NT2/D1 (cell line): Measurements from ENCODE around the gene DNAH1.

Experiments
- DNase-seq: peaks from one replicate; pipeline ENCODE4 v3.0.0-alpha.2; 2011; ENCODE audit warnings: low read depth, low spot score
- H3K27me3 ChIP-seq: 2 replicates; pipeline ENCODE4 v1.6.0; 2011; ENCODE audit warnings: mild to moderate bottlenecking; ENCODE audit not compliant: insufficient read length, insufficient read depth
- H3K36me3 ChIP-seq: 2 replicates; pipeline ENCODE4 v1.6.1; 2011; ENCODE audit warnings: mild to moderate bottlenecking, low read length, mixed read lengths; ENCODE audit not compliant: insufficient read depth, insufficient read length
- H3K4me1 ChIP-seq: 2 replicates; pipeline ENCODE4 v1.5.1; 2011; ENCODE audit not compliant: insufficient read depth, insufficient read length
- H3K4me3 ChIP-seq: 2 replicates; pipeline ENCODE4 v1.5.1; 2011; ENCODE audit warnings: low read depth; ENCODE audit not compliant: insufficient read length
- H3K9ac ChIP-seq: 2 replicates; pipeline ENCODE4 v1.6.0; 2011; ENCODE audit warnings: low read depth; ENCODE audit not compliant: insufficient read length
- H3K9me3 ChIP-seq: 2 replicates; pipeline ENCODE4 v1.5.1; 2011; ENCODE audit warnings: mild to moderate bottlenecking, low read length; ENCODE audit not compliant: insufficient read depth
- SUZ12 ChIP-seq: IDR thresholded peaks from 2 replicates; pipeline ENCODE4 v1.6.1; 2011; ENCODE audit not compliant: insufficient read length, insufficient read depth; ENCODE audit errors: extremely low read depth
- YY1 ChIP-seq: IDR thresholded peaks from 2 replicates; pipeline ENCODE4 v1.6.1; 2011; ENCODE audit not compliant: insufficient read length, insufficient read depth
- ZNF274 ChIP-seq: IDR thresholded peaks from 2 replicates; pipeline ENCODE4 v1.6.1; 2011; ENCODE audit warnings: mild to moderate bottlenecking, low read depth, low read length

DNAH1 gene

GRCh38 chr3:52432225-52432624 lies 116.1 kb downstream of the DNAH1 start:
- TF ChIP-seq ZNF274 (no peak), YY1 (no peak), SUZ12 (no peak)
- no peak for DNase-seq
- Histone ChIP-seq H3K36me3 (no peaks in the 10 kb centered on the region), H3K4me3 (no peak overlapping the region), H3K4me1 (peaks cover 2% of the 10 kb centered on the region), H3K9ac (no peak overlapping the region), H3K27me3 (no peaks in the 10 kb centered on the region), H3K9me3 (no peaks in the 10 kb centered on the region)

- Histone ChIP-seq H3K4me3 (no peak overlapping the region), H3K27me3 (no peaks in the 10 kb centered on the region), H3K36me3 (no peaks in the 10 kb centered on the region), H3K9me3 (no peaks in the 10 kb centered on the region), H3K4me1 (peaks cover 2% of the 10 kb centered on the region), H3K9ac (no peak overlapping the region)
- DNase-seq = no peak
- no peak for TF ChIP-seq ZNF274
- TF ChIP-seq YY1 = no peak
These were observed 116.6 kb downstream of the DNAH1 start for GRCh38 chr3:52432691-52433141.

- no peak overlapping the region for H3K4me3 ChIP-seq
- no peaks in the 10 kb centered on the region for H3K36me3 ChIP-seq
- H3K9me3 ChIP-seq = no peaks in the 10 kb centered on the region
- peaks cover 2% of the 10 kb centered on the region for H3K4me1 ChIP-seq
- H3K9ac ChIP-seq = no peak overlapping the region
- no peaks in the 10 kb centered on the region for H3K27me3 ChIP-seq
- DNase-seq = no peak
- TF ChIP-seq SUZ12 (no peak), ZNF274 (no peak), YY1 (no peak)
These were observed 117.3 kb downstream of the DNAH1 start for GRCh38 chr3:52433328-52433995.

- no peaks in the 10 kb centered on the region for H3K36me3 ChIP-seq
- no peak for DNase-seq
- no peaks in the 10 kb centered on the region for H3K9me3 ChIP-seq
- no peak overlapping the region for H3K9ac ChIP-seq
- H3K27me3 ChIP-seq = no peaks in the 10 kb centered on the region
- peaks cover 2% of the 10 kb centered on the region for H3K4me1 ChIP-seq
- no peak overlapping the region for H3K4me3 ChIP-seq
- TF ChIP-seq YY1 (no peak), SUZ12 (no peak), ZNF274 (no peak)
These were observed 117.9 kb downstream of the DNAH1 start for GRCh38 chr3:52433996-52434479.

- Histone ChIP-seq H3K9me3 (no peaks in the 10 kb centered on the region), H3K36me3 (no peaks in the 10 kb centered on the region), H3K4me3 (no peak overlapping the region), H3K9ac (no peak overlapping the region), H3K27me3 (no peaks in the 10 kb centered on the region), H3K4me1 (peaks cover 2% of the 10 kb centered on the region)
- no peak for TF ChIP-seq ZNF274
- DNase-seq = no peak
These were observed 118.5 kb downstream of the DNAH1 start for GRCh38 chr3:52434491-52435115.

- DNase-seq = no peak
- Histone ChIP-seq H3K36me3 (peaks cover 2% of the 10 kb centered on the region), H3K4me1 (peaks cover 2% of the 10 kb centered on the region), H3K4me3 (no peak overlapping the region), H3K9me3 (no peaks in the 10 kb centered on the region), H3K9ac (no peak overlapping the region), H3K27me3 (no peaks in the 10 kb centered on the region)
- no peak for TF ChIP-seq YY1
These were observed 119.4 kb downstream of the DNAH1 start for GRCh38 chr3:52435246-52436101.

GRCh38 chr3:52436500-52437149 lies 120.5 kb downstream of the DNAH1 start:
- no peaks in the 10 kb centered on the region for H3K9me3 ChIP-seq
- peaks cover 5% of the 10 kb centered on the region for H3K36me3 ChIP-seq
- DNase-seq = no peak
- no peak for TF ChIP-seq YY1
- no peak for TF ChIP-seq ZNF274
- H3K4me3 ChIP-seq = no peak overlapping the region
- no peak overlapping the region for H3K9ac ChIP-seq
- no peaks in the 10 kb centered on the region for H3K27me3 ChIP-seq
- H3K4me1 ChIP-seq = peaks cover 2% of the 10 kb centered on the region
